Islet precursor cell (in vitro differentiated cells): ENCODE measurements around the gene RIN3.

Source experiments
- DNase-seq: peaks from one replicate; pipeline ENCODE4 v3.0.0-alpha.2; 2018

The RIN3 gene, protein sequence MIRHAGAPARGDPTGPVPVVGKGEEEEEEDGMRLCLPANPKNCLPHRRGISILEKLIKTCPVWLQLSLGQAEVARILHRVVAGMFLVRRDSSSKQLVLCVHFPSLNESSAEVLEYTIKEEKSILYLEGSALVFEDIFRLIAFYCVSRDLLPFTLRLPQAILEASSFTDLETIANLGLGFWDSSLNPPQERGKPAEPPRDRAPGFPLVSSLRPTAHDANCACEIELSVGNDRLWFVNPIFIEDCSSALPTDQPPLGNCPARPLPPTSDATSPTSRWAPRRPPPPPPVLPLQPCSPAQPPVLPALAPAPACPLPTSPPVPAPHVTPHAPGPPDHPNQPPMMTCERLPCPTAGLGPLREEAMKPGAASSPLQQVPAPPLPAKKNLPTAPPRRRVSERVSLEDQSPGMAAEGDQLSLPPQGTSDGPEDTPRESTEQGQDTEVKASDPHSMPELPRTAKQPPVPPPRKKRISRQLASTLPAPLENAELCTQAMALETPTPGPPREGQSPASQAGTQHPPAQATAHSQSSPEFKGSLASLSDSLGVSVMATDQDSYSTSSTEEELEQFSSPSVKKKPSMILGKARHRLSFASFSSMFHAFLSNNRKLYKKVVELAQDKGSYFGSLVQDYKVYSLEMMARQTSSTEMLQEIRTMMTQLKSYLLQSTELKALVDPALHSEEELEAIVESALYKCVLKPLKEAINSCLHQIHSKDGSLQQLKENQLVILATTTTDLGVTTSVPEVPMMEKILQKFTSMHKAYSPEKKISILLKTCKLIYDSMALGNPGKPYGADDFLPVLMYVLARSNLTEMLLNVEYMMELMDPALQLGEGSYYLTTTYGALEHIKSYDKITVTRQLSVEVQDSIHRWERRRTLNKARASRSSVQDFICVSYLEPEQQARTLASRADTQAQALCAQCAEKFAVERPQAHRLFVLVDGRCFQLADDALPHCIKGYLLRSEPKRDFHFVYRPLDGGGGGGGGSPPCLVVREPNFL

DNA sequence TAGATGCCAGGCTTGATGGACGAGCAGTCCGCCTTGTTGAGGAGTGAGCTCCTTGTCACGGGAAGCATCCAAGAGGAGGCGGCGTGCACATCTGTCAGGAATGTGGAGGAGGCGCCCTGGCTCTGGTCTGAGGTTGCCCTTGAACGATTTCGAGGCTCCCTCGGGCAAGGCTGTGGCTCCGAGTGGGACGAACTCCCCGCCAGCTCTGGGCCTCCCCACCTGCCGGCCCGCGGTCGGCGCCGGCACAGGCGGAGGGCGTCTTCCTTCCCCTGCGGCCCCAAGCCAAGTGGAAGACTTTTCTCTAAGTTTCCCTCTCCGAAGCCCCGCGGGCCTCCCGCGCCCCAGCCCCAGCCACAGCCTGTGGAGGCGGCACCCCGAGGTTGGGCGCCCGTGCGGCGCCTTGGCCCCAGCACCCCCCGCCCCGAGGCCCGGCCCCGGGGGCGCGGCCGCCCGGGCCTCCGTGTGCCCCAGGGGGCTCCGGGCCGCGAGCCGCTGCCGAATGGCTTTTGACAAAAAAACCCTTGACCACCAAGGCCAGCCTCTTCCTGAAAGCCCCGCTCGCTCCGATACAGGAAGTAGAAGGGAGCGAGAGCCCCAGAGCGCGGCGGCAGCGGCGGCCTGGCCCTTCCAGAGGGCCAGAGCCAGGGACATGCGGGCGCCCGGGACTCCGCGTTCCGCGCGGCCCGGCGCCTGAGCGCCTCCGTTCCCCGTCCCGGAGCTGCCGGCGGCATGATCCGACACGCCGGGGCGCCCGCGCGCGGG lies at the start of gene RIN3:
RIN3 (plus strand) TSS at position 578 of the 762 bp plus-strand sequence; CDS start at position 730, 152 bp downstream.
- peak; percentile 86 for DNase-seq

DNA sequence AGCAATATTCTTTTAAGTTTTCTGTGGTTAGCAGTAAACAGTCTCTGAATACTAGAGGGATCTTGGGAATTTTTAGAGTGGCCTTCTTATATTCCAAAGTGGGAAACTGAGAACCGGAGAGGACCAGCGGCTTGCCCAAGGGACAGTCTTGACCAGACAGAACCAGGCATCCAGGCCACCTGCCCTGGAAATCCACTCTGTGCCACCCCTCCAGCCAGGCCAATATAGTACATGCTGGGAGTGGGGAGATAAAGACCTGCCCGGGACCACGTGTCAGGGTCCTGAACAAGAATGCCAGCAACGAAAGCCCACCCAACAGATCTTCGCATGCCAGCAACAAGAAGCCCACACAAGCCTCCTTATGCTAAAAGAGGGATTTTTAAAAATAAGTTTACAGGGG lies 49.4 kb upstream of the RIN3 start:
- peak; percentile 35 for DNase-seq

DNA sequence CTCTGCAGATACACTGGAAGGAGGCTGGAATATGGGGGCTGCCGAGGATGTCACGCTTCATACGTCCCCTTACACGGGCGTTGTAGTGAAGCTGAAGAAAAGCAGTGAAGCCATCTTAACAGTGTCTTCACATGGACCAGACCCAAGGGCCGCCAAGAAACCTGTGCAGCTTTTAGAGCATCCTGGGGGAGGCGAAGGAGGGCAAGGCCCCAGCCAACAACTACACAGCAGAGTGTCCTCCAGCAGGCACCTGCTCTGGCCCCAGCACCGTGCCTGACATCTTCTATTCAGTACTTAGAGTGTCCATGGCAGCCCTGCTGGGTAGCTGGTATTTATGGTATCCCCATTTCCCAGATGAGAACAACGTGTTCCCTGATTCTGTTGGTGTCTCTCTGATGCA lies 48.9 kb upstream of the RIN3 start:
- peak; percentile 35 for DNase-seq

DNA sequence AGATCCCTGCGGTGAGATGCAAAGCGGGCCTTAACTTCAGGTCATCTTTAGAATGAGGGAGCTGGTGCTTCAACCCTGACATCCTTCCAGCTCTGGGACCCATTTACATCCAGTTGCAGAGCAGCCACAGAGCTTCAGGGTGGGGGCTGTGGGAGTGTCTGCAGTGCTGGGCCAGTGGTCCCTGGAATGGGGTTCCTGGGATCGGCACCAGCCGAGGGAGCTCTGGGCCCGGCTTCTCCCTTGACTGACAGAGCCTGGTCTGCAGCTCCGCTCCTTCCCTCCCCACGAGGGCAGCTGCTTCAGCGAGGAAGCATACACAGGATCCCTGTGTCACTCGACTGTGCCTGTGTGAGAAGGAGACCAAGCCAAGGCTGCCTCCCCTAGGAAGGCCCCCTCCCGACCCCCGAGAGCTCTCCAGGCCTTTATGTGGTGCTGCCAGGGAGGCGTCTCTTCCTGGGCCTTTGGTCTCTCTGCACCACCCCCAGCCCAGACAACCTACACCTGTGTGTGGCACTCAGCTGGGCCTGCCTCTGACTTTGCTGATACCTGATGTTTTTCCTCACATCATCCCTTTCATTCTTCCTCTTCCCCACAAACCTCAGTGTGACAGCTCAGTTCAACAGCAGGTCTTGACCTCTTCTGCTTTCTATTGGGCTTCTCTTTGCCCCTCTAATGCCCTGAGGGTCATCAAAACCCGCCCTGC lies 48.1 kb upstream of the RIN3 start:
- peak; percentile 46 for DNase-seq

DNA sequence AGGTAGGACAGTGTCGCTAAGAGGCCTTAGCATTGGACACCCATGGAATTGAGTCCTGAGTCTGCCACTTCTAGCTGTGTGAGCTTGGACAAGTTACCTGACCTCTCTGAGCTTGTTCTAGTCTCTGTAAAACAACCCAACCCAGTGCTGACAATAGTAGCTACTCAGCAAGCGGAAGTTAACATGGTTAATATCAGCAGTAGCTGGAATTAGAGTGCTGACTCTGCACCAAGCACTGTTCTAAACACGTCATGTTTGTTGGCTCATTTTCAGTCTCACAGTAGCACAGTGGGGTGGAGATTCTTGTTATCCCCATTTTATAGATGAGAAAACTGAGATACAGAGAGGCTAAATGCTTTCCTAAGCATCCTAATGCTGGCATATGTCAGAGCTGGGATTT lies 47.5 kb upstream of the RIN3 start:
- no peak for DNase-seq

DNA sequence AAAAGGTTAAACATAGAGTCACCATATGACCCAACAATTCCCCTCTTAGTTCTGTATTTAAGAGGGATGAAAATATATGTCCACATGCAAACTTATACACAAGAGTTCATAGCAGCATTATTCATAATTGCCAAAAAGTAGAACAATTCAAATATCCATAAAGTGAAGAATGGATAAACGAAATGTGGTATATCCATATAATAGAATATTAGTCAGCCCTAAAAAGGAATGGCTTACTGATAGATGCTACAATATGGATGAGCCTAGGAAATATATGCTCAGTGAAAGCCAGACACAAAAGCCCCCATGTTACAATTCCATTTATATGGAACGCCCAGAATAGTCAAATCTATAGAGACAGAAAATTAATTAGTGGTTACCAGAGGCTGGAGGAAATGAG lies 44.1 kb upstream of the RIN3 start:
- no peak for DNase-seq

DNA sequence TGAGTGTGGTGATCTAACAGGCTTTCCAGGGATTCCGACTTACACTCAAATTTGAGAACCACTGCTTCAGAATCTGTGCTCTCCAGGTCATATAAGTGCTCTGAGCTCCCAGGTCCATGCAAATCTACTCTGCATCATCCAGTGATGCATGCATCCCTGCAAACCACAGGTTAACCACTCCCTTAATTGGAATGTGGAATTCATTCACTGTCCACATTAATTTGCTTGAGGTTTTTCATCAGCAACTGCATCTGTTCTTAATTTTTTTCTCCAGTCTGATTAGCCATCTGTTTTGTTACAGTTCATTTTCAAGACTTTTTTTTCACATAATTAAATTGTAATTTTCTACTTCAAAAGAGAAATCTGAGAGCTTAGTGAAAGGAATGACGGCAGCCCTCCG lies 43.4 kb upstream of the RIN3 start:
- peak; percentile 26 for DNase-seq

DNA sequence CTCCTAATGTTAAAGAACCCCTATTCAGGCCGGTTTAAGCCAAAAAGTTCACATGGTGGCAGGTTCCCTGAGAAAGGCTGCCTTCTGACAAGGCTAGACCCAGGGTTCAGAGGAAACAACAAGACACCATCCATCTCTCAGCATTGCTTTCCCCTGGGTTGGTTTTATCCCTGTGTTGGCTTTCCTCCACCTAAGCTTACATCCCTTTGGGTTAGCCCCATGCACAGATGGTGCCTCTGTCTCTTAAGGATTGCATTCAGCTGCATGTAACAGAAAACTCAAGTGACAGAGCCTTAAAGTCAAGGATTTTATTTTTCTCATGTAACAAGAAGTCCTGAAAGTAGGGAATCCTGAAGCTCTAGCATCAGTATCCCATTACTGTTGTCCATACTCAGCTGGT lies 42.8 kb upstream of the RIN3 start:
- DNase-seq, result peak; percentile 25

DNA sequence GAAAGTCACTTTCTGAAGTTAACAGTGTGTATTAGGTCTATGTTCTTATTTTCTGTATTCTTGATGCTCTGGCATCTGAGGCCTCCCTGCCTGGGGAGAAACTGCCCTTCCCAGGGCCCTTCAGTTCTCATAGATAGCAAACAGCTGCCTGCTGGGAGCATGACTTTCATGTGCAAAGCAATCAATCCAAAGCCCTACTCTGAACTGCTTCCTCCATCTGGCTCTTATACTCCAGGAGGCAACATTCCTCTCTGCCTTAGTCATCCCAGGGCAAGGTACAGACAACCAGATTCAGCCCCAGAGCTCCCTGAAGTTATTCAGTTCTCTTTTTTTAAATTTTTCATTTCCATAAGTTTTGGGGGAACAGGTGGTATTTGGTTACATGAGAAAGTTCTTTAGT lies 41.7 kb upstream of the RIN3 start:
- peak; percentile 91 for DNase-seq

DNA sequence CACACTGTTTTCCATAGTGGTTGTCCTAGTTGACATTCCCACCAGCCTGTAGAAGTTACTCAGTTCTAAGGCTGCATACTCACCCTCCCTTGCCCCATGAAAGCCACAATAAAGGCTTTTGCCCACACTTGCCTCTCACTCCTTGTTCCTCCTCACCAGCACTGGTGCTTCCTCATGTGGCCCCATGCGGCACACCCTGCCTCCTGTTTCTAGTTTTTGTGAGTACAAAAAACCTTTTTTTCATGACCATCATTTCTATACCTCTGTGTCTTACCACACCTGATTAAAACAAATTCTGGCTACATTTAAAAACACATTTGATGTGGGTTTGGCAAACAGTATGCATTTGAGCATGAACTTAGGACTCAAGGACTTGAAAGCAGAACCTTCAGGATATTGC lies 40.7 kb upstream of the RIN3 start:
- DNase-seq, result peak; percentile 50

DNA sequence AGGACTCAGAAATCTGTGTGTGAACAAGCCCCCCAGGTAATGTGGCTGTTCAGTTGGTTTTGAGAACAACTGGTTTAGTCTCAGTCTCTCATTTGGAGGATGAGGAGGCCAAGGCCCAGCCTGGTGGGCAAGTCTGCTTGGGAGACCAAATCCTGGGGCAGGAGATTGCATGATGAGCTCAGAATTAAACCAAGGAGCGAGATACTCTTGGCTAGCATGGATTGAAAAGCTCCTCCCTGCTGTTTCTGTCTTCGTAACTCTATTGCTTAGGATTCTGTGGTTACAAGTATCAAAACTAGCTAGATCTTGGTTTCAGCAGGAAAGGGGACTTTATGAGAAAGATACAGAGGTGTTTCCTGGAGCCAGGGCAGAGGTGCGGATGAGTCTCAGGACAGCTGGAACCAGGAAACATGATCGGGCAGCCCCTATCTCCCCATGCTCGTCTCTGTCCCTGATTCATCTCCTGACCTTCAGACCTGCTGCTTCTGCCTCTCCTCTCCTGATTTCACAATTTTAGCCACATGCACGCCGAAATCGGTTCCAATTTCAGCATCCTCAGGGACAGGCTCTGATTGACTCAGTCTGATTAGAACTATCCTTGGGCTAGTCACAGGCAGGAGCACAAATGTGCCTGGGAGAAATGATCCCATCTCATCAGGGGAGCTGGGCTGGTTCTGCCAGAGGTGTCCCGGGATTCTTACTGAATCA lies 40.2 kb upstream of the RIN3 start:
- DNase-seq, result peak; percentile 52

DNA sequence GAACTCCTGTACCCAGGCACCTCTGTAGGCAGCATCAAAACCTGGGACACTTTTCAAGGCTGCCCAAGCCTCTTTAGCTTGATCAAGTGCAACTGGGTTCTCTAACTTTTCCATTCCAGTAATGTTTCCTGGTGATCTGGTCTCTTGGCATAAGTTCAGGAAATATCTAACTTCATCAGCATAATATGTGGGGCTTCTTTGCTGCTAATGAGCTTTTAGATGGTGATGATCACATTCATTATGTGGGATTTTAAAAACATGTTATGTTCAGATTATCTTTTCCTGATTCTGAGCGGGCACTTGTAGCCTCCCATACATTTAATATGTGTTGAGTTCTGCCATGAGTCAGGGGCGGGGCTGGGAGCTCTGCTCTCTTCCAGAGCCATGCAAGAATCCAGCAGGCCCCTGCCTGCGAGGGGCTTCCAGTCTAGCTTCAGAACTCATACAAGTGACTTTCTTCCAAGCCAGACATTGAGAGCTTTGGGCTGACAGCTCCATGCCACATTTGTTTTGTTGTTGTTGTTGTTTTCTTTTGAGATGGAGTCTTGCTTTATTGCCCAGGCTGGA lies 39.5 kb upstream of the RIN3 start:
- DNase-seq, result peak; percentile 34

DNA sequence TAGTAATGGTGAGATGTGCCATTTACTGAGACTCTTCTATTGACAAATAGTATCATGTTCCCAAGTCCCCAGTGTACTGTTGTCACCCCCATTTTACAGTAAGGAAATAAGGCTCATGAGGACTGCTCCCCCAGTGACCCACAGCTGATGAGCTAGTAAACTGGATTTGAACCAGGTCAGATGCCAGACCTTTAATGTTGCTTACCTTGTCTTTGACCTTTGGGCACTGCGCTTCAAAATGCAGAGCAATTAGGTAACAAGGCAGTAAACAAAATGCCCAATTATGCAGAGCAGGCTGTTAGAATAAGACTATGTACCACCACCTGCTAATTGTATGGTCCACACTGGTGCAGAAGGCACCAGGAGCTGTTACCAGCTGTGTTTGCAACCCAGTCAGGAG lies 38.5 kb upstream of the RIN3 start:
- no peak for DNase-seq

DNA sequence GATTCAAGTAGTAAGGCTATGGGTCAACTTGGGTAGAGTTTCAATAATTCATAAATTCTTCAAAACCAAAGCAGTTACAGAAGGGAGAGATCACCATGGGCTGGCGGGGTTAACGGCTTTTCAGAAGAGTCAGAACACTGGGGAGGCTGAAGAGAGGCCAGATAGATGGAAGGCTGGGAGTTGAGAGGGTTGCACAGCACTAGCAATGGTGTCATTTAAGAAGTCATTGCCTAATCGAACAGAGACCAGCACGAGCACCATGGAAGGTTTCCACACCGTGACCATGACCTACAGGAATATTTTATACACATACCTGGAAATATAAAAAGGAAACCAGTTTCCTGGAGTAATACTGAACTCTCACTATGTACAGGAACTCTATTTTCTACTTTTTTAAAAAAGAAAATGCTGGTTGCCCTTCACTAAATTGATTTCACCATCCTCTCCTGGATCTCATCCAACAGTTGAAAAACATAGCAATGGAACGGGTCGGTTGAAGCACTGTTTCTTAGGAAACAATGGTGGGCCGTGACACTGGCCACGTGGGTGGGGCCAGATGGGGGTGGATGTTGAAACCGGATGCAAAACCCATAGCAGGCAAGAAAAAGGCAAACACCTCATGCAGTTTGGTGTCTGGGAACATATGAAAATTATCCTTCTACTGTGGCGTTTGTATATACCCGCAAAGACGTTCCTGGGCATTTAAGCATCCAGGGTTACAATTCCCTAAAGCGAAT lies 38.0 kb upstream of the RIN3 start:
- DNase-seq, result peak; percentile 18

DNA sequence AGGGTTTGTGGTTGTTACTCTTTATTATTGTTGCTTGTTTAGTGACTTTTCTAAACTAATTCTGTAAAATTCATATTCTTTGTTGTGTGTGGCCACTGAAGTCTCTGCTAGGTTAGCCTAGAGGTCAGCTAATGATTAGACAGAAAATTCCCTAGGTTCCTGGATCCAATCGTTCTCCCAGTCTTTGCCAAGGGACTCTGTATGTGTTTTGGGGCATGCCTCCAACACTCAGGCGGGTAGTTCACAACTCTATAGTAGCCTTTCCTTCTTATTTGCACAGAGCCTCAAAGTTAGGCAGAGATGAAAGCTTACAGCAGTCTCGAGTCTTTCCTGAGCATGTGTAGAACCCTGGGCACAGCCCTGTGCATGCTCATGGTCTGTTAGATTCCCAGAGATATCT lies 32.7 kb upstream of the RIN3 start:
- peak; percentile 22 for DNase-seq

DNA sequence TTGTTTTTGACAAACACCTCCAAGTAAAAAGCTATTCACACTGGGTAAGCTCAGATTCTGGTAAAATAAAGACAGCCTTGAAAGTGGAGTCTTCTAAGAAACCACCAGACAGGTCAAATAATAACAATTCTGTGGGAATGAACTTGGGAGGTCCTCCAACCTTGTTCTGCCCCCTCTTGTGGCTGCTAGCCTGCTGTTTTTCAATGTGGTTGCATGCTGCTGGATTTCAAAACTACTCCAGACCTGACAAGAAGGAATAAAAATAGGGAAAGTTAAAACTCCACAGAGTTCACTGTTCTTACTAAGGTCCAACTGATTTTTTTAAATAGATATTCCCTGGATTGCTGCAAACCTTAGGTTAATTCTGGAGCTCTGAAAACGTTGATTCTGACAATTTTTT lies 32.2 kb upstream of the RIN3 start:
- DNase-seq, result peak; percentile 47

DNA sequence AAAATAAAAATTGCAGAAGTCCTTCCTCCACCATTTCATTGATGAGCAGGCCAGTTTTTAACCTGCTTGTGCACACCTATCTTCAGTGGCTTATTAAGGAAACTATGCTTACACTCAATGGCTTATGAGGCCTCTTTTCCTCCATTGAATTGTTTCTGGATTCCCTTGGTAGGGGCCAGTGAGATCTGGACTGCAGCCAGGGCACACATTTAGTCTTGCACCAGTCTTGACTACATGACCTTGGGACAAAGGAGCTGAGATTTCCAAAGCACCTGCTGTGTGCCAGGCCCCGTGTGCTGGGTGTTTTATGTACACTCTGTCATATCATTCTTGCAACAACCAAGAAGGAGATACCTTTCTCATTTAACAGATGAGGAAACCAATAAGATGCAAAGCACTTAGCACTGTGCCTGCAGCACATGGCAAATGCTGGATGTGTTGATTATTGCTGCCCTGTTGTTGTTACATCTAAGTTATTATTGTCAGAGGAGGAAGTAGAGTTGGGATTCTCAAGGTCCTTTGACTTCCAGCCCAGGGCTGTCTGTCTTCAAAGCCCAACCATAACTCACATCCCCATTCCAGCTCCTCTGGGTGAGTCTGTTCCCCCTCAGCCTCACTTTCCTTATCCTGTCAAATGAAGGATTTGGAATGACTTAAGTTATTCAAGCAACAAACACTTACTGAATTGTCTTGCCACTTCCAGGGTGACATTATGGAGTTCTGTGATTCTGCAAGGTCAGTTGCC lies 31.6 kb upstream of the RIN3 start:
- DNase-seq, result peak; percentile 37

DNA sequence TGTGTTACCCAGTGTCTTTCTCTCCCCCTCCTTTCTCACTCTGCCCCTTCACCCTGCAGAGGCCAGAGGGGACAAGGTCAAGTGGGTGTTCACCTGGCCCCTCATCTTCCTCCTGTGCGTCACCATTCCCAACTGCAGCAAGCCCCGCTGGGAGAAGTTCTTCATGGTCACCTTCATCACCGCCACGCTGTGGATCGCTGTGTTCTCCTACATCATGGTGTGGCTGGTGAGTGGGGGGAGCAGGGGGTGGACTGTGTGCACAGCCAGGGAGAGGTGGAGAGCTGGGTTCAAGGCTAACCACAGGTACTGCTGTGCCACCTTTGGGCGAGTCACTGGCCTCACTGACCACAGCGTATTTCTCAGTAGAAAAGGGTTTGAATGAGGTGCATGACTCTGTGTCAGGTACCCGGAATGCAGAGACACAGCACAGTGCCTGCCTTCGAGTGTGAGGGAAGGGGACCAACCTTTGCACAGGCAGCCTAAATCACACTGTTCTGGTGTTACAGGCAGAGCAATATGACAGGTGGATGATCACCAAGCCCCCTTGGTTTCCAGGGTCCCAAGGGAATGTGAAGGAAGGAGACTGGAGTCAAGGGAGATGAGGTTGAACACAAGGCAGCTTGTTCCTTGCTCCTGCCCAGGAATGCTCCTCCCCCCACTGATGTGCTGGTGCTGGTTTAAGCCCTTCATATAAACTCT lies 30.8 kb upstream of the RIN3 start:
- peak; percentile 29 for DNase-seq

DNA sequence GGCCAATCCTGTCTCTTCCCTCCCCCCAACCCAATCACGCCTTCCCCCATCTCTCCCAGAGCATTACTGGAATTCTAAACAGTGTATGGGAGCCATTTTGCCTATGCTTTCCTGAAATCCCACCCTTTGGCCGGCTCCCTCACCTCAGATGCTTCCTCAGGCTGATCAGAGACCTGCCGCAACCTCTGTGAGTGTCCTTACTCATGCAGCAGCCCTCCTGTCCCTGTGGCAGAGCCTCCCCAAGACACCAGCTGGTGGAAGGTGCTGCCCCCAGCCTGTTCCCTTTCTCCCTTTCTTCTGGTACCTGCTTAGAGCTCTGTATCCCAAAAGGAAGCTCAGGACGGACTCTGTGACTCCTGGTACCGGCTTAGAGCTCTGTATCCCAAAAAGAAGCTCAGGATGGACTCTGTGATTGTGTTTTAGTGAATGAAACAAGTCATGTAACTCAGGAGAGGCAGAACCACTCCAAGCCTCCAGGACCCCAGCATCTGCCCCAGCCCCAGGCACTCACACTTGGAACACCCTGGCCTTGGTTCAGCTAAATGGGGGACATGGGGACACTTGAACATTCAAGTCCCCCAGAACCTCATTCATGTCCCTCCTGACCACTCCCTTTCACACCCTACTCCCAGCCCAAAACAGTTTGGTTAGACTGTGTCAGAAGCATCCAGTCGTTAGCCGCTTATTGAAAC lies 29.3 kb upstream of the RIN3 start:
- peak; percentile 43 for DNase-seq
